Endothelial cell (in vitro differentiated cells): Measurements from ENCODE around the gene CA10. TPM values are rescaled to one million over a fixed set of nuclear protein-coding genes. Genes with fewer than 3 reads are reported as not detected.

ENCODE experiments used
- DNase-seq: peaks from one replicate; pipeline ENCODE4 v3.0.0; 2021; ENCODE audit warnings: low spot score
- H3K27ac Mint-ChIP-seq: one replicate; pipeline ENCODE4 v1.8.0; 2021; ENCODE audit warnings: mixed read lengths, inconsistent platforms; ENCODE audit not compliant: unreplicated experiment
- H3K27me3 Mint-ChIP-seq: one replicate; pipeline ENCODE4 v1.8.0; 2021; ENCODE audit warnings: mild to moderate bottlenecking, moderate library complexity, mixed read lengths, inconsistent platforms; ENCODE audit not compliant: unreplicated experiment
- H3K36me3 Mint-ChIP-seq: one replicate; pipeline ENCODE4 v1.8.0; 2021; ENCODE audit warnings: mild to moderate bottlenecking, low read depth, mixed read lengths, inconsistent platforms; ENCODE audit not compliant: unreplicated experiment
- H3K4me1 Mint-ChIP-seq: one replicate; pipeline ENCODE4 v1.8.0; 2021; ENCODE audit warnings: mild to moderate bottlenecking, mixed read lengths, inconsistent platforms; ENCODE audit not compliant: unreplicated experiment
- H3K4me3 Mint-ChIP-seq: one replicate; pipeline ENCODE4 v1.8.0; 2021; ENCODE audit warnings: mild to moderate bottlenecking, mixed read lengths, inconsistent platforms; ENCODE audit not compliant: unreplicated experiment
- H3K9me3 Mint-ChIP-seq: one replicate; pipeline ENCODE4 v1.8.0; 2021; ENCODE audit warnings: mixed read lengths, inconsistent platforms; ENCODE audit not compliant: unreplicated experiment
- CTCF ChIP-seq: fragments of 200-600 bp; sonication (generic); IDR thresholded peaks from one replicate; pipeline ENCODE4 v1.5.0; 2021; ENCODE audit warnings: antibody characterized with exemption; ENCODE audit not compliant: unreplicated experiment
- total RNA-seq: library from RNA; stranded (reverse); fragmentation: NEBNext Ultra II Directional; extraction: Animal tissue kit (Norgen Biotek cat#: 25700); gene quantifications from one replicate; pipeline ENCODE4 v1.2.1, GENCODE V29; 2021; ENCODE audit not compliant: unreplicated experiment

CA10 gene
- total RNA-seq, 1 donor from 2014 or later = not detected

GRCh38 chr17:51869387-51869786, 289.1 kb downstream of the CA10 start:
- no peaks in the 10 kb centered on the region for H3K27me3 Mint-ChIP-seq
- no peaks in the 10 kb centered on the region for H3K9me3 Mint-ChIP-seq
- no peak overlapping the region for H3K27ac Mint-ChIP-seq
- no peaks in the 10 kb centered on the region for H3K4me1 Mint-ChIP-seq
- TF ChIP-seq CTCF = no peak
- H3K36me3 Mint-ChIP-seq = no peaks in the 10 kb centered on the region
- no peak overlapping the region for H3K4me3 Mint-ChIP-seq
- DNase-seq = peak; percentile 56

DNA sequence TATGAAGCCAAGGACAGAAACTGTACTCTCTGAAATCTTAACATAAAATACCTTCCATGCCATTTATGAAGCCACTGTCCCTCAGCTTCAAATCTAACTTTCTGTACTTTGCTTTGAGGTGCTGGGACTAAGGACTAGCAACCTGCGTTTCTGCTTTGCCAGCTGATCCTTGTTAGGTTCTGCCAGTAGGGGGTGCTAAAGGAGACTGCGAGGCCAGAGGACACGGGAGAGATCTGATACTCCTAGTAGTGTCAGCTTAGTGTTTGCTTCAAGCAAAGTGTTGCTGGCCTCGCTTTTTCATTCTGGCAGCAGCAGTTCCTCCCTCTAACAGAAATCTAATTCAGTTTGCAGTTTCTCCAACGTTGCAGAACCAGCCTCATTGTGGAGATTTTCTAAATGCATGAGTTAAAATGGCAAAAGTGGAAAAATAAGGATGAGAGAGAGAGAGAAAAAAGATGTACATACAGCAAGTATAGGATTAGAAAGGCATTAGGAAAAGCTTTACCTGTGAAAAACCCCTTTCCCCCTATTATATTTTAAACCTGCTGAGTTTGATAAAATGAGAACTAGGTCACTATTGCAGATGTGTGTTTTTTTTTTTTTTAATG, 297.5 kb downstream of the CA10 start:
- Mint-ChIP-seq H3K27me3 (peaks cover 2% of the 10 kb centered on the region), H3K4me3 (no peak overlapping the region), H3K36me3 (no peaks in the 10 kb centered on the region), H3K9me3 (no peaks in the 10 kb centered on the region), H3K27ac (no peak overlapping the region), H3K4me1 (no peaks in the 10 kb centered on the region)
- TF ChIP-seq CTCF = peak; percentile 69
- peak; percentile 75 for DNase-seq

DNA sequence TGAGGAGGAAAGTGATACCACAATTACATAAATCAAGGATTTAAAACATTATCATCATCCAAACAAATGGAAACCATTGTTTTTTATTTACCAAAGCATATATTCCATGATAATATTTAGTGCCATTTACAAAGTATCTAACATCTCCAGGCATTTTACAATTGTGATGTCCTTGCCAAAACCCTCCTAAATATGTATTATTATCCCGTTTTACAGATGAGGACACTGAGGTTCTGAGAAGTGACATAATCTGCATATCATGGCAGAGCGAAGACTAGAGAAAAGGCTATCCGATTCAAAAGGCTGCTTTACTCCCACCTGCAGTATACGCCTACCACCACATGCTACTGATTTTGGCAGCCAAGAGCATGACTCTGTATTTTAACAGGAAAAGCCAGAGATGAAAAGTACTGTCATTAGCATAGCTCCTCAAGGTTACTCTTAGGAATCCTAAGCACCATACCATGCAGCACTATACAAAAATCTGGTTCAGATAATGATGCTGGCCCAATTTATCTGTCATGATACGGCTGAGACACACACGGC, 301.4 kb downstream of the CA10 start:
- no peak overlapping the region for H3K27ac Mint-ChIP-seq
- no peaks in the 10 kb centered on the region for H3K36me3 Mint-ChIP-seq
- H3K27me3 Mint-ChIP-seq = no peaks in the 10 kb centered on the region
- no peak for TF ChIP-seq CTCF
- DNase-seq = no peak
- no peaks in the 10 kb centered on the region for H3K9me3 Mint-ChIP-seq
- H3K4me1 Mint-ChIP-seq = no peaks in the 10 kb centered on the region
- no peak overlapping the region for H3K4me3 Mint-ChIP-seq

- no peak overlapping the region for H3K27ac Mint-ChIP-seq
- DNase-seq = no peak
- H3K27me3 Mint-ChIP-seq = no peaks in the 10 kb centered on the region
- no peaks in the 10 kb centered on the region for H3K9me3 Mint-ChIP-seq
- TF ChIP-seq CTCF = no peak
- H3K36me3 Mint-ChIP-seq = no peaks in the 10 kb centered on the region
- H3K4me3 Mint-ChIP-seq = no peak overlapping the region
- H3K4me1 Mint-ChIP-seq = no peaks in the 10 kb centered on the region
These were observed 302.7 kb downstream of the CA10 start for GRCh38 chr17:51855806-51856205.

GRCh38 chr17:51853857-51854256, 304.7 kb downstream of the CA10 start:
- DNase-seq = no peak
- Mint-ChIP-seq H3K9me3 (no peaks in the 10 kb centered on the region), H3K4me3 (no peak overlapping the region), H3K36me3 (no peaks in the 10 kb centered on the region), H3K27me3 (no peaks in the 10 kb centered on the region), H3K4me1 (no peaks in the 10 kb centered on the region), H3K27ac (no peak overlapping the region)
- TF ChIP-seq CTCF = no peak
